Measurements from ENCODE around the gene USP34.

Gene USP34

DNA sequence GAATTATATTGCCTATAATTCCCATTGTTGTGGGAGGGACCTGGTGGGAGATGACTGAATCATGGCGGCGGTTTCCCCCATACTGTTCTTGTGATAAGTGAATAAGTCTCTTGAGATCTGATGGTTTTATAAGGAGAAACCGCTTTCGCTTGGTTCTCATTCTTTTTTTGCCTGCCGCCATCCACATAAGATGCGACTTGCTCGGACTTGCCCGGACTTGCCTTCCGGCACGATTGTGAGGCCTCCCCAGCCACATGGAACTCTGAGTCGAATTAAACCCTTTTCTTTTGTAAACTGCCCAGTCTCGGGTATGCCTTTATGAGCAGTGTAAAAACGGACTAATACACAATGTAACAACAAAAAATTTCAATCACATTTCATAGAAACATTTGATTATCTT is 193.1 kb downstream of the USP34 start:
- H3K9me2 ChIP-seq (replicated peaks; ENCODE audit: insufficient read depth, low read length) = no peaks in the 10 kb centered on the region
- H3K9me3 ChIP-seq (ENCODE audit: insufficient read depth, low read length) = no peaks in the 10 kb centered on the region
- H3K4me2 ChIP-seq (ENCODE audit: low read depth, low read length, poor library complexity, severe bottlenecking) = no peak overlapping the region
- TF ChIP-seq, protein P1, sequence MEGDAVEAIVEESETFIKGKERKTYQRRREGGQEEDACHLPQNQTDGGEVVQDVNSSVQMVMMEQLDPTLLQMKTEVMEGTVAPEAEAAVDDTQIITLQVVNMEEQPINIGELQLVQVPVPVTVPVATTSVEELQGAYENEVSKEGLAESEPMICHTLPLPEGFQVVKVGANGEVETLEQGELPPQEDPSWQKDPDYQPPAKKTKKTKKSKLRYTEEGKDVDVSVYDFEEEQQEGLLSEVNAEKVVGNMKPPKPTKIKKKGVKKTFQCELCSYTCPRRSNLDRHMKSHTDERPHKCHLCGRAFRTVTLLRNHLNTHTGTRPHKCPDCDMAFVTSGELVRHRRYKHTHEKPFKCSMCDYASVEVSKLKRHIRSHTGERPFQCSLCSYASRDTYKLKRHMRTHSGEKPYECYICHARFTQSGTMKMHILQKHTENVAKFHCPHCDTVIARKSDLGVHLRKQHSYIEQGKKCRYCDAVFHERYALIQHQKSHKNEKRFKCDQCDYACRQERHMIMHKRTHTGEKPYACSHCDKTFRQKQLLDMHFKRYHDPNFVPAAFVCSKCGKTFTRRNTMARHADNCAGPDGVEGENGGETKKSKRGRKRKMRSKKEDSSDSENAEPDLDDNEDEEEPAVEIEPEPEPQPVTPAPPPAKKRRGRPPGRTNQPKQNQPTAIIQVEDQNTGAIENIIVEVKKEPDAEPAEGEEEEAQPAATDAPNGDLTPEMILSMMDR (IDR thresholded peaks at IDR 0.05; ENCODE audit: insufficient read depth, low read length, poor library complexity, severe bottlenecking) = no peak
- TF ChIP-seq EZH2phosphoT487 (conservative IDR thresholded peaks at IDR 0.05; ENCODE audit: low read length) = no peak
- H3K4me3 ChIP-seq (ENCODE audit: insufficient read depth, low read length, poor library complexity, severe bottlenecking) = no peak overlapping the region
- H3F3A ChIP-seq (ENCODE audit: insufficient read depth) = peaks cover 28% of the 10 kb centered on the region
- no peak overlapping the region for H3K27ac ChIP-seq (ENCODE audit: low read depth, low read length)
- H4K20me1 ChIP-seq (ENCODE audit: low read depth, low read length) = no peaks in the 10 kb centered on the region; the same call in 1 of the 2 replicates
- peaks cover 81% of the 10 kb centered on the region for H3K36me3 ChIP-seq (ENCODE audit: low read length)
- H3K27me3 ChIP-seq (ENCODE audit: low read length) = no peaks in the 10 kb centered on the region
- H3K9ac ChIP-seq (ENCODE audit: low read length) = no peak overlapping the region
- H2AFZ ChIP-seq (ENCODE audit: low read depth, low read length, severe bottlenecking) = no peak overlapping the region
- no peaks in the 10 kb centered on the region for H3K79me2 ChIP-seq (ENCODE audit: insufficient read depth, low read length)

DNA sequence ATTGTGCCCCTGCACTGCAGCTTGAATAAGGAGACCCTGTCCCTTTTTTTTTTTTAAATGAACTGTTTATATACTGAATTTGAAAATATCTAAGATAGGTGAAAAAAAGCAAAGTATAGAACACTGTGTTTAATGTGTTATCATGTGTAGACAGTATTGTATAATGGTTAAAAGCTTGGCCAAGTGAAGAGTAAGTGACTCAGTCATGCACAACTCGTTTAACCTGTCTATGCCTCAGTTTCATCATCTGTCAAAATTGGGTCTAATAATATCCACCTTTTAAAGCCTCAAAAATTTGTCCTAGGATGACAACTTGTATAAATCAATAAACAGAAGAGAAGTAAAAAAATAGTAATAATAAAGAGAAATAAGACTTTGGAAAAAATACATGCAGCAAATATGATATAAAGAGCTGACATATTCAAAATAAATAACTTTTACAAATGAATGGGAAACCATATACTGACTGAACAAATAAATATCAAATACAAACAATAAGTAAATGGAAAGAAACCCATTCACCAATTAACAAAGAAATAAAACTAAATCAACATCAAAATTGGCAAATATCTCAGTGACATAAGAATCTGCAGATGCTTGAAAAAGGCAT is 195.2 kb downstream of the USP34 start:
- H3K79me2 ChIP-seq (ENCODE audit: insufficient read depth, low read length) = no peaks in the 10 kb centered on the region
- no peaks in the 10 kb centered on the region for H3K27me3 ChIP-seq (ENCODE audit: low read length)
- H2AFZ ChIP-seq (ENCODE audit: low read depth, low read length, severe bottlenecking) = no peak overlapping the region
- H3K4me2 ChIP-seq (ENCODE audit: low read depth, low read length, poor library complexity, severe bottlenecking) = no peak overlapping the region
- no peaks in the 10 kb centered on the region for H3K9me2 ChIP-seq (replicated peaks; ENCODE audit: insufficient read depth, low read length)
- H3K9me3 ChIP-seq (ENCODE audit: insufficient read depth, low read length) = no peaks in the 10 kb centered on the region
- peaks cover 32% of the 10 kb centered on the region for H3F3A ChIP-seq (ENCODE audit: insufficient read depth)
- no peak overlapping the region for H3K4me3 ChIP-seq (ENCODE audit: insufficient read depth, low read length, poor library complexity, severe bottlenecking)
- no peak overlapping the region for H3K27ac ChIP-seq (ENCODE audit: low read depth, low read length)
- H3K36me3 ChIP-seq (ENCODE audit: low read length) = peaks cover 81% of the 10 kb centered on the region
- no peak overlapping the region for H3K9ac ChIP-seq (ENCODE audit: low read length)
- TF ChIP-seq, protein P1 (IDR thresholded peaks at IDR 0.05; ENCODE audit: insufficient read depth, low read length, poor library complexity, severe bottlenecking) = no peak
- TF ChIP-seq EZH2phosphoT487 (conservative IDR thresholded peaks at IDR 0.05; ENCODE audit: low read length) = no peak
- H4K20me1 ChIP-seq (ENCODE audit: low read depth, low read length) = no peaks in the 10 kb centered on the region; the same call in 1 of the 2 replicates

DNA sequence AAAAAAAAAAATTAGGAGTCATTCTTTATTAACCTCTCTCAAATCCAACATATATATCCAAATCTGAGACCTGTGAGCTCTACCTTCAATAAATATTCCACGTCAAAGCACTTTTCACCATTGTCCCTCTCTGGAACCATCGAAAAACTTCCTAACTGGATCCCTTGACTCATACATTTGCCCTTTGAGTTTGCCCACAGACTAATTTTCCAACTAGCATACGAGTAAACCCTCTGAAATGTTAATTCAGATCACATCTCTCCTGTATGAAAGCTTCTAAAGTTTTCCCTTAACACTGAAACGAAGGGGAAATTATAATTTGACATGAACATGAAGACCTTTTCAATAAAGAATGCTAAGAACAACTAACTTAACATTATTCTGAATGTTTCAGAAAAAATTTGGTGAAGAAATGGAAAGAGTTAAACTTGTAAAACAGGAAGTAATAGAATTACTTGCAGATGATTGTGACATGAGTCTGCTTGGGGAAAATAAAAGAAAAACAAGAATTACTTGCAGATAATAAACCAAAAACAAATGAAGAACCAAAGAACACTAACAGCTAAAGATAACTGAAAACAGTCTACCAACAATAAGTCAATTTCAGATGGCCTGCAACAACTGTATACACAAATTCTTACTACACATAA is 198.3 kb downstream of the USP34 start:
- Histone ChIP-seq H3K4me3 (ENCODE audit: insufficient read depth, low read length, poor library complexity, severe bottlenecking) (no peak overlapping the region), H3K27ac (ENCODE audit: low read depth, low read length) (no peak overlapping the region), H3K9me2 (replicated peaks; ENCODE audit: insufficient read depth, low read length) (no peaks in the 10 kb centered on the region), H3K27me3 (ENCODE audit: low read length) (no peaks in the 10 kb centered on the region), H3K9ac (ENCODE audit: low read length) (no peak overlapping the region), H3K36me3 (ENCODE audit: low read length) (peaks cover 59% of the 10 kb centered on the region; the same call in 1 of the 2 replicates), H2AFZ (ENCODE audit: low read depth, low read length, severe bottlenecking) (no peak overlapping the region), H3F3A (ENCODE audit: insufficient read depth) (peaks cover 24% of the 10 kb centered on the region; the same call in 1 of the 2 replicates), H3K4me2 (ENCODE audit: low read depth, low read length, poor library complexity, severe bottlenecking) (no peak overlapping the region), H3K9me3 (ENCODE audit: insufficient read depth, low read length) (no peaks in the 10 kb centered on the region), H4K20me1 (ENCODE audit: low read depth, low read length) (no peaks in the 10 kb centered on the region; the same call in 1 of the 2 replicates), H3K79me2 (ENCODE audit: insufficient read depth, low read length) (no peaks in the 10 kb centered on the region)
- TF ChIP-seq, protein P1 (IDR thresholded peaks at IDR 0.05; ENCODE audit: insufficient read depth, low read length, poor library complexity, severe bottlenecking) = no peak
- TF ChIP-seq EZH2phosphoT487 (conservative IDR thresholded peaks at IDR 0.05; ENCODE audit: low read length) = no peak

Data from SU-DHL-6 (cell line).